HG03460 (cell line): Measurements from ENCODE around the gene RAB28.
A peak's percentile ranks its signal among the peaks of the same experiment; 100 is the strongest.

Source experiments
- ATAC-seq: cut with Tn5 transposase; IDR thresholded peaks from one replicate; pipeline ENCODE4 v1.9.1; 2021; ENCODE audit not compliant: unreplicated experiment

Gene RAB28

GRCh38 chr4:13484122-13484748 is at the start of gene RAB28:
Gene RAB28, minus strand, starts transcription at chr4:13484340.
- ATAC-seq: peak; percentile 95

DNA sequence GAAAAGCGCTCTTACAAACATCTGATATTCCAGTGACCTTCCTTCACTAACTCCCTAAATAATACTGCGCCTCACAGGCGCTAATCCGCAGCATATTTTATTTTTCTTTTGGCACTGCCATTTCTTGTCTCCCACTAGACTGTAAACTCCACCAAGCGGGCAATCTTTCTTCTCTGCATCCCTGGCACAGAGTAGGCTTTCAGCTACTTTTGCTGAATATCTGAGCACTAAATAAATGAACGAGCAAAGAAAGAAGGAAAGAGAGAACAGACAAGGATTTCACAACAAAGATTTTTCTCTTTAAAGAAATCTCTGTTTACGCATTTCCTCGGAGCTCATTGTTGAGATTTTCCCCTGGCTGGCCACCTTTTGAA is 47.5 kb upstream of the RAB28 start:
- ATAC-seq: no peak

DNA sequence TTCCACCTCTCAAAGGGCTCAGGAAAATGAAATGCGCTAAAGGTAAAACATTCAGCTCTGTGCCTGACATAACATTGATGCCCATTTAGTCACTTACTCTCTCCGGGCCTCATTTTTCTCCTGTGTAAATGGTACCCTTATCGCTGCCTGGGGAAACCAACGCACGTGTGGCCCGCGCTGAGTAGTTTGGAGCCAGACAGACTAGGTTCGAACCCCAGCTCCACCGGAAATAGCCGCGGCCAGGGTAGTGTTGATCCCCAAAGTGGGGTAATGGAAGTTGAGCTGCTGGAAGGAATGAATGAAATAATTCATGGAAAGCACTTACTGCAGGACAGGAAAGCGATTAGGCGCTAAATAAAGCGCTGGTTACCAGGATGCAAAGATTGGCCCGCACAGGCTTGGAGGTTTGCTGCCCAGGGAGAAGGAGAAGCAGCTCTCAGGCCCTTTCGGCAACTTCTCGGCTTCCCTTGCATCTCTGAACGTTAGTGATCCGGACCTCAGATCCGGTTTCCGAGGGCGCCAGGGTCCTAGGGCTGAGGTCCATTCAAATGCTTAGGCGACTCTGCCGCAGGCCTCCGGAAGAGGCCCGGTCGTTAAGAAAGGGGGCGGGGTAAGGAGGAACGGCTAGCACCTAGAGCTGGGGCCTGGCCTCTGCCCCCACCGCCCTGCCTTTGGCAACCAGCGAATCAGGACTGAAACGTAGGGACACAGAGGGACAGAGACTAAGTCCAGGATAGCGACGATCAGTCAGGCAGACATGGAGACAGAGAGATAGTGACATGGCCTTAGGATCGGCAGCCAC is 46.9 kb upstream of the RAB28 start:
- no peak for ATAC-seq

GRCh38 chr4:13529128-13529919 is 45.2 kb upstream of the RAB28 start:
- no peak for ATAC-seq

- no peak for ATAC-seq
Measured at GRCh38 chr4:13528821-13529127, 44.6 kb upstream of the RAB28 start.

DNA sequence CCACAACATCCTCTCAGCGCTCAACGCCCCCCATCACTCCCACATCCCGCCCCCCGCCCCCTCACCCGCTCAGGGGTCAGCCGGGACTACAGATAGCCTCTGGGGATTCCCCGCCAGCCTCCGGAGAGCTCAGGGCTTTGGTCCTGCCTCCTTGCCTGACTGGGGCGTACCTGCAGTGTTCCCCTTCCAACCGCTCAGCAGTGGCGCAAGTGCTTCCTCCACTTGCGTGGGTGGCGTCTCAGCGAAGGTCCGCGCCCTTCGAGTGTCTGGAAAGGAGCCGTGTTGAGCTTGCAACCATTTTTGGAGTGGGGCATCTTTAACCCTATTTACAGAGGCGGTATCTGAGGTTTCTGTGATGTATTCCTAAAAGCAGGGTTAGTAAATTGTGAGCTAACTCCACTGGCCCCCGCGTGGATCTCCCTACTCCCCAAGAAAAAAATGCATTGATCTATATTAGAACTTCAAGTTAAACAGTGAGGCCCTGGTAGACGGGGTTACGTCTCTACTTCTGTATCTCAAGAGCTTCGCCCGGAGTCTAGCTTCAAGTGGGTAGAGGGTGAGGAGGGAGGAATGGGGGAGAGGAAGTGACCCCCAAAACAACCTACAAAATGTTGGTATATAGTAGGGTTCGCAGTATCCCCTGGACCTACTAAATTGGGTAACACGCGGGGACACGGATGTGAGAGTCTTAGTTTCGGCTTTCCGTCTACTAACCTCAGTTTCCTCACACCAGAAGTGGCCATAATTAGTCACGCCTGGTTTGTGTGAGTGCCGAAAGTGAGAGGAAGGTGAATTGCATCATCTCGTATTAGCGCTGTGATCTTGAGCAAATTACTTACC is 44.1 kb upstream of the RAB28 start:
- ATAC-seq: peak; percentile 82

- ATAC-seq: no peak
Measured at GRCh38 chr4:13527192-13527980, 43.2 kb upstream of the RAB28 start.

DNA sequence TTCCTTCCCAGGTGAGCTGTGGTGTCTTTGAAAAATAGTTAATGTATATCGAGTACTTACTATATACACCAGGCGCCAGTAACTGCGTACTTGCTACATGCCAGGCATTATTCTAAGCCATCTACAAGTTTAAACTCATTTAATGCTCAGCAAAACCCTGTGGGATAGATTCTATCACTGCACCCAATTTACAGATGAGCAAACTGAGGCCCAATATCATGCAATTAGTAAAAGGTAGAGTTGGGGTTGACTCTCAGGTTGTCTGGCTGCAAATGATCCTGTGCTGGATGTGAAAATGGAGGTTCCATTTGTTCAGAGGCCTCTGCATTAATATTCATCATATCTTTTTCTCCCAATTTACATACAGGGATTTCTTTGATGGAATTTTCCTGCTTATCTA is 42.5 kb upstream of the RAB28 start:
- ATAC-seq: no peak

DNA sequence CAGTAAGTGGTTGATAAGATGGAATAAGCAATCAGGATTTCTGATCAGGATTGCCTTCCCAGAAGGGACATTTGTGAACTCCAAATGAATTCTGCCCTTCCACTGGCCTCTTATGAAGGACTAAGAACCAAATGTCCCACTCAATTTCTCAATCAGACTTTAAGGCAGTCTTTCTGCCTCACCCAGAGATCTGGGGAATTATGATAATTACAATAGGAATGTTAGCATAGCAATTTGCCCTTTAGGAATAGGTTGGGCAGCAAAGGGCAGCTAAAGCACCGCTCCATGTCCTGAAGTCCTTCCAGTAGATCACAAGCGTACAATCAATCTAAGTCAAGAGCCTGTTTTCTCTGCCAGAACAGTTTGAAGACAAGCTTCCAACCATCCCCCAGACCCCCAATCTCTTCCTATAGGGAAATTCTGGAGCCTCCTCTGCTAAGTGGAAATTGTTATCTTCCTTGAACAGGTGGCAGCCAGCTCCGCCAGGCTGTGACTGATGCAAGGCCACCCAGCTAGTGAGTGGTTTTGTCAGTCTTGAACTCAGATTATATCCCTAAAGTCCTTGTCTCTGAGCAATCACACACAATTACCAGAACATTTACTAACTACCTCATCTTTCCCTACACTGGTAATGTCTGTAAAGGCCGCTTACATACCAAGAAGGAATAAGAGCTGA is 41.6 kb upstream of the RAB28 start:
- no peak for ATAC-seq

DNA sequence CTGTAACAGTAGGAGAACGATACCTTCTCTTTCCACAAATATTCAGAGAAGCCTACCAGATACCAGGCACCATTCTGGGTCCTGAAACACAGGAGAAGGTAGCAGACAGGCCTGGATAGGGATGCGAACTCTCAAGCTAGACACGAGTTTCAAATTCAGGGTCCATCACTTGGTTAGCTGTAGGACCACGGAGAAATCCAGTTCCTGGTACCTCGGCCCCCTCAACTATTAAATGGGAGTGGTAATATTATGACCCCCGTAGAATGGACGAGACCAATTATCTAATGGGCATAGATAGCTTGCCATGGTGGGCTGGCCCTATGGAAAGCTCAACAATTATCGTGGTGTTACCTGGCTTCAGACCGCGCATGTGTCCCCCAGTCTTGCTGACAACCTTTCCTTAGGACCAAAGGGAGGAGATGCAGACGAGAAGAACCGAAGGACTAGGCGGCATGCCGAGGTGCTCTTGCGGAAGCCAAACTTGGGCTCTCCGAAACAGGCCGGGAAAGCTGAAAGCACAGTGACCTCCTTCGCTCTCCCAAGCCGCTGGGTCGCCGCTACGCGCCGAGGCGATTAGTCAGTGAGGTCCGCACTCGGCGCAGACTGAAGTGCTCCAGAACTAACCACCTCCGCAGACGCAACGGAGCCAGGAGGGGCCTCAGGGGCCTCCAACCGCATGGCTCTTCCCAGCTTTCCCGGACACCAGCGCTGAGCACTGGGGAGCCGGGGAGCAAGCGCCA is 40.5 kb upstream of the RAB28 start:
- ATAC-seq: no peak

DNA sequence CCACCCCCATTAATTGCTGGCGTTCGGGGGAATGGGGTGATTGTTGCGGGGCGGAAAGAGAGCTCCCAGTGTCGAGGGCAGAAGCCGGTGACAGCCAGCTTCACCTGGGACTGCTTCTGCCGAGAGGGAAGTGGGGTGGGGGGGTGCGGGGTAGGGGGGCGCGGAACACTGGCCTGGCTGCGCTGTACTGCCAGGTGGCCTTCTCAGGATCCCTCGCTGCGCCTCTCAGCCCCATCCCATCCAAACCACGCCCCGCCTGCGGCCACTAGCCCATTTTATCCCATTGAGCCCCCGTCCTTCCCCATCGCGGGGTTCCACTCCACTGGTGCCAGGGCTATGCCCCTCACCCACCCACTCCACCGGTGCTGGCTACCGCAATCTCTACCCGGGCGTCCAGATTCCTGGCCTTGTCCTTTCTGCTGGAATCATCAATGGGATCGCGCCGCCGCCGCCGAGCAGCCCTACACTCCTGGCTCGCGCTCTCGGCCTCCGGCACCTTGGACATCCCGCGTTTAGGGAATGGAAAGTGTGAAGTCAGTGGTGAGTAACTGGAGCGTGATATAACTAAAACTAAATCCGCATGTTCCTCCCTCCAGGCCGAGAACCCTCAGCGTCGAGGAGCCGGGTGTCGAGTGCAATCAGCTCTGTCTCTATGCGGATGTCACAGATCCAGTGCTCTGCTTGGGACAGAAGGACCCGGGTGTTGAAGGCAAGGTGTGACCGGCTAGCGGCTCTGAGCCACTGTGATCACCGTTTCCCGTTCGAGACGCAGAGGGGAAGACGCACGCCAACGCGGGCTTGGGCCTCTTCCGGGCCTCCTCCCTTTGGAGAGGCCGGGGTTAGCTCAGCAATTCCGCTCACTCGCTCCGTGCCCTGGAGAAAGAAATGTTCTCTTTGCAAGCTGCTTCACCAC is 39.7 kb upstream of the RAB28 start:
- ATAC-seq: no peak

GRCh38 chr4:13523105-13523477 is 39.0 kb upstream of the RAB28 start:
- ATAC-seq: no peak

GRCh38 chr4:13522282-13523104 is 38.4 kb upstream of the RAB28 start:
- no peak for ATAC-seq

GRCh38 chr4:13521047-13521446 is 36.9 kb upstream of the RAB28 start:
- ATAC-seq: no peak

DNA sequence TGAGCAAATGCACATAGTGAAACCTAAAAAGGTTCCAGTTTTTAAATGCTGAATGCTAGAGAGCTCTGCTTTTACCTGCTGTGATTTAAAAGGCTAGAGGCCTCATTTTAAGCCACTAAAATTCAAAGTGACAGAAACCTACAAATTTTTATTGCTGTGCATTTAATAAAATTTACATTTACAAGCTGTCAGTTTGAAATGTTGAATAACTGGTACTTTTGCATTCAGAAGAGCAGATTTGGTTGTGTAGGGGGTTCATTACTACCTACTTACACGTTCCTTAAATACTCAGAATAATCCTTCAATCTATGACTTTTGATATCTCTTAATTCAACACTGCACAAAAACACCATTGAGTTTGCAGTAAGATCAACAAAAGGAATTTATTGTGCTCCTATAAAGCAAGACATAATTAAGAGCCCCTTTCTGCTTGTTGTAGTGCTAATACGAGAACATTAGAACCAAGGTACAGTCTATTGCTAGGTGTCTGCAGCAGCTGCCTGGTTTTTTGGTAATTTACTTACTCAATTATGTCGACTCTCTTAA is 32.2 kb upstream of the RAB28 start:
- ATAC-seq: no peak

DNA sequence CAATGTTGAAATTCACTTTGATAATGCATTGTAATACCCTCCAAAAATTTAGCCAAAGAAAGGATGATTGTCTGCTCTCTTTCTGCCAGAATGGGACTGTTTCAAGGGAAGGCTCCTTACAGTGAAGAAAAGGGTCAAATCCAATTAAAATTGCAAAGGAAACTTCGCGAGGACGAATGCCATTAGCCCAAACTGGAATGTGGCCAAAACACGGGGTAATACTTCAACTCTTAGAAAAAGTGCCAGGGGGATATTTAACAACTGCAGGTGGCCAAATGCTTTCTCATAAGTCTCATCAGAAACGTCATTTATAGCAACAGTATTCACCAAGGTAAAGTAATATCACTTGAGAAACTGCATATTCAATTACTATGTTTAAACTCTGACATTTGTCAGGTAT is 31.1 kb upstream of the RAB28 start:
- ATAC-seq: no peak

DNA sequence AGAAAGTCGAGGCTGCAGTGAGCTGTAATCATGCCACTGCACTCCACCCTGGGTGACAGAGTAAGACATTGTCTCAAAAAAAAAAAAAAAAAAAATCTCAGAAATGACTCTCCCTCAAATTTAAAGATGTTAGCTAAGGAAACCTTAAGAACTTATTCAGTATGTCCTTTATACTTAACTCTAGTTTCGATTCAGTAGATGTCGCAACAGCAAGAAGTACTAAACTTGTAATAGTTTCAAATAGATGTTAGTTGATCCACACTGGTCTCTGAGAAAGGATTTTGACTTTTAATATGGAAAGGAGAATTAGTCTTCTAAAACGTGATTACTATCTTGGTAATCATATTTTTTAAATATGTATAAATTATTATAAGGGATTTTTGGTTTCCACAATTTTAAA is 30.6 kb upstream of the RAB28 start:
- ATAC-seq: no peak
